IPS-NIHi7 (cell line): Measurements from ENCODE around the gene JTB.

Source experiments
- DNase-seq: peaks from one replicate; pipeline ENCODE4 v3.0.0; 2012; ENCODE audit warnings: mixed read lengths; ENCODE audit errors: extremely low spot score

JTB gene

GRCh38 chr1:153932156-153933131 lies 45.0 kb downstream of the JTB start:
- DNase-seq, result no peak

GRCh38 chr1:153929981-153930948 lies 47.2 kb downstream of the JTB start:
- no peak for DNase-seq

DNA sequence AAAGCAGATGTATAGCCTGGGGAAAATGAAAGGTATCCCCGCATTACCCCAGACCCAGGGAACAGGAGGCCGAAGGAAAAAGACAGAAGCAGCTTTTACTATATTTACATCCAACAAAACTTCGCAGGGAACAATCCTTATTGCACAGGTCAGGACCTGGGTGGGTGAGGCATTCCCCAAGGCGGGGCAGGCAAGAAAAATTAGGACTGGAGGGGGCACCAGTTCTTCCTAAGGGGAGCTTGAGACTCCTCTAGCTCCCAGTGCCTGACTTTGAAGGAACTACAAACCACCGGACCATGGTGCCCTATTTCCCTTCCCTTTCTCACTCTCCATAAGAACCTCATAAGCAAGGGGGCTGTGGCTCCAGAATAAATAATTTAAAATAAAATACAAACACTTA lies 48.0 kb downstream of the JTB start:
- no peak for DNase-seq

- no peak for DNase-seq
These were observed 48.6 kb downstream of the JTB start for GRCh38 chr1:153928791-153929341.

GRCh38 chr1:153928245-153928644 lies 49.2 kb downstream of the JTB start:
- DNase-seq, result no peak

GRCh38 chr1:153926405-153926804 lies 51.1 kb downstream of the JTB start:
- DNase-seq, result no peak
